Heart left ventricle (tissue), 16 donors: Measurements from ENCODE around the gene PIH1D2. TPM values are rescaled to one million over a fixed set of nuclear protein-coding genes. Genes with fewer than 3 reads are reported as not detected.
A peak's percentile ranks its signal among the peaks of the same experiment; 100 is the strongest.

Experiments
- ATAC-seq, 4 donors: fragments of 200-7000 bp; cut with Tn5 transposase; one replicate each; pipeline ENCODE4 v1.9.1; 2020 to 2022; ENCODE audit warnings: moderate library complexity in 4 of 4, mild to moderate bottlenecking in 3 of 4, moderate number of reproducible peaks in 1 of 4
- DNase-seq, 5 donors: peaks; one replicate each; pipeline ENCODE4 v3.0.0-alpha.2; 2020
- H3K27ac ChIP-seq, 12 donors: fragments of 200-600 bp; sonication (generic) in 4 of 12; one replicate each; pipeline versions ENCODE4 v1.5.0 to v1.8.0; 2016 to 2022; ENCODE audit warnings: mild to moderate bottlenecking in 2 of 12
- H3K27me3 ChIP-seq, 9 donors: fragments of 200-600 bp; sonication (generic) in 2 of 9; one replicate each; pipeline versions ENCODE4 v1.5.1 to v1.8.0; 2016 to 2022; ENCODE audit warnings: mild to moderate bottlenecking in 3 of 9
- H3K36me3 ChIP-seq, 9 donors: fragments of 200-600 bp; sonication (generic) in 2 of 9; one replicate each; pipeline versions ENCODE4 v1.5.0 to v1.8.0; 2018 to 2022; ENCODE audit warnings: mild to moderate bottlenecking in 2 of 9
- H3K4me1 ChIP-seq, 12 donors: fragments of 200-600 bp; sonication (generic) in 4 of 12; one replicate each; pipeline versions ENCODE4 v1.5.0 to v1.8.0; 2016 to 2022; ENCODE audit warnings: mild to moderate bottlenecking in 3 of 12
- H3K4me3 ChIP-seq, 12 donors: fragments of 200-600 bp; sonication (generic) in 4 of 12; one replicate each; pipeline versions ENCODE4 v1.5.0 to v1.8.0; 2017 to 2022; ENCODE audit warnings: mild to moderate bottlenecking in 9 of 12, moderate library complexity in 4 of 12
- H3K9me3 ChIP-seq, 12 donors: fragments of 200-600 bp; sonication (generic) in 4 of 12; one replicate each; pipeline versions ENCODE4 v1.5.0 to v1.8.0; 2016 to 2022; ENCODE audit warnings: mild to moderate bottlenecking in 1 of 12
- POLR2A ChIP-seq, 2 donors: fragments of 450-650 bp; IDR thresholded peaks; one replicate each; pipeline ENCODE4 v1.6.1; 2017; ENCODE audit warnings: antibody characterized with exemption in 2 of 2, mild to moderate bottlenecking in 2 of 2, moderate library complexity in 2 of 2
- WGBS, 4 donors: extraction: QIAGEN DNeasy Blood & Tissue Kit in 2 of 4; methylation state at CpG; one replicate each; pipeline versions ENCODE4 v1.1.5 to v1.1.7; 2013 to 2018; 5-methylcytosine and 5-hydroxymethylcytosine counted together
- intact Hi-C, 10 donors: fragments of 100-400 bp; cut with DNase I; formaldehyde crosslinking; loops; one replicate each; pipeline versions ENCODE4 v1.11.1 to v1.14.2; 2022
- long read RNA-seq, 3 donors: library from polyadenylated mRNA; unstranded; transcript quantifications; one replicate each; pipeline ENCODE4 v2.0.0, GENCODE V29; 2020 to 2021
- polyA plus RNA-seq, 2 donors: library from polyadenylated mRNA; stranded (reverse); fragments of 200-250 nt; gene quantifications; one replicate each; pipeline ENCODE4 v1.2.3, GENCODE V29; 2013
- total RNA-seq, 9 donors: library from RNA; depleted of rRNA in 2 of 9; stranded (reverse); fragments of >200 nt in 2 of 9; fragmentation: NEBNext Ultra II Directional in 3 of 9; extraction: Animal tissue kit (Norgen Biotek cat#: 25700) in 3 of 9; gene quantifications; one replicate each; pipeline versions ENCODE4 v1.1.0 to v1.2.4, GENCODE V29; 2016 to 2023
- TF ChIP-seq, protein P1 (sequence below), 12 donors: fragments of 200-600 bp; sonication (generic) in 4 of 12; IDR thresholded peaks; one replicate each; pipeline versions ENCODE4 v1.5.0 to v1.8.0; 2018 to 2022; ENCODE audit warnings: antibody characterized with exemption in 12 of 12, mild to moderate bottlenecking in 5 of 12
- donor health status: ischemic (EF 13 %, LVEDD 7.1; RV severe dilation, severe dysfunction).
- donor health status: healthy with polysubstance abuse.
- donor health status: DM: no; HTN: yes; CAD: no.
- donor health status: DM: no; HTN: no; CAD: no.
- donor health status: ischemic (EF 25% LVEDD 6.9; RV normal size, moderate dysfunction).
- donor health status: ischemic (EF 25% LVEDD 5.7; RV mildly dilated, moderate dysfunction).
- donor health status: healthy.
- donor health status: DM: yes; HTN: yes; CAD: no.
- donor health status: ischemic (EF 35%, LVEDD 5.7; RV mildly dilated, moderate dysfunction).
- donor health status: nonischemic (EF 11% LVEDD 7.7; RV severe dilation, severe dysfunction).
- donor health status: DM: yes; HTN: yes; CAD: no.
- donor health status: PGD.
- donor health status: ischemic (EF 29% LVEDD 5.4; RV normal size, mild dysfunction).
- donor health status: nonischemic (EF 23%, LVEDD 6.1; RV moderate dilation, normal function).

Gene PIH1D2, protein sequence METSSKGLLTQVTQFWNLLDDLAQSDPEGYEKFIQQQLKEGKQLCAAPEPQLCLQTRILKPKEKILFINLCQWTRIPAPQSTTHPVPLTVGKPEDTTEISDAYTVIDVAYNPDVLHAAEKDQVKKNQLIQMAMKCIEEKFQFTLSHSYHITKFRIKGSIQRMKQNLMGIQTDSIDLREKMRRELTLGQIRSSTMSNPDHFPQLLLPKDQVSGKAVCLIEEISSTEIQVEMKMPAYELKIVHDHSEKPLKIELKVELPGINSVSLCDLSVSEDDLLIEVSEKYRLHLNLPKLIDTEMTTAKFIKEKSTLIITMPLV
- total RNA-seq (1 to 10 TPM; 1.4 to 6.9 (median 2.1) TPM), polyA plus RNA-seq (1 to 10 TPM; 1.4 to 2.4 TPM)
- long read RNA-seq, donor 1, partial matches to known transcripts: 0 of 3 reads
- long read RNA-seq, donor 1, other reads (novel, unspliced or antisense): 2 of 3 reads
- long read RNA-seq, donor 2, partial matches to known transcripts: 0 of 2 reads
- long read RNA-seq, donor 2, other reads (novel, unspliced or antisense): 0 of 2 reads
- long read RNA-seq, donor 3, partial matches to known transcripts: 0 of 2 reads
- long read RNA-seq, donor 3, other reads (novel, unspliced or antisense): 2 of 2 reads

DNA sequence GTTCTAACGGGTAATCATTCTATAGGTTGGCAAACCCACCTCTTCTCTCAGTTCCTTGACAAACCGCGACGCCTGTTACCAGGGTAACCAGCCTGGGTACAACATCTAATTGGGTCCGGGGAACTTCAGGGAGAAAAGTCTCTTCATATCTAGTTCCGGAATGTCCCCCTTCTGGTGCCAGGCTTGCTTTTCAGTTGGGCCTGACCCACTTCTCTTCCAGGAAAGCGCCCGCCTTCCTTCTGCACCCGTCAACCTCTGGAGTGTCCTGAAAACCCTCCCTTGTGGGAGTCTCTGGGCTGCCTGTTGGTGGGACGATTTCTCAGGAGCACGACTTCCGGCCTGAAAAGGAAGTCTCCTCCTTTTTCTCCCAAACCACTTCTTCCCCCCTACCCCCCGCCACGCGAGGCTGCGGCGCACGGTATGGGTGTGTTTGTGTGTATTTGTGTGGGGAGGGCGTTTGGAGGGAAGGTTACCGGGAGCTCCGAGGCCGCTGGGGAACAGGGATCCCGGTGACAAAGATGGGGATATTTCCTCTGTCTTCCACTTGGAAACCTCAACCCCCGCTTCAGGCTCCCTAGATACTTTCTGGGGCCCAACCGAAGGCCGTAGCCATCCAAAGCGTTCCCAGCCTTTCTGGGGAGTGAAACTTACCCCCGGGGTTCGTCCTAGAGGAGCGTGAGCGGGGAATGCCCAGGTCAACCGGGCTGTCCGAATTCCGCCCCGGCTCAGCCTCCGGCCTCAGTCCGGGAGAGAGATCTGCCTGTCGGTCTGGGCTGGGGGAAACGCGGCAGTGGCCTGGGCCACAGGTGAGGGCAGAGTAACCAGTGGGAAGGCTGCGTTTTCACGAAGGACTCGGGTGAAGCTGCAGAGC is at the start of gene PIH1D2, which contains the start of gene NKAPD1:
Gene PIH1D2, minus strand, starts transcription at position 77 of the 871 bp plus-strand sequence. CDS start 843 bp downstream, outside the sequence.
Gene NKAPD1, plus strand, starts transcription at position 359 of the 871 bp plus-strand sequence. CDS start 1,276 bp downstream, outside the sequence.
- Histone ChIP-seq H3K9me3 (no peaks in the 10 kb centered on the region), H3K4me3 (peak within 1 kb of the TSS; percentile 46 to 96 (median 80)), H3K4me1 (peaks cover 0 to 25% (median 17%) of the 10 kb centered on the region in 12 donors), H3K27me3 (no peaks in the 10 kb centered on the region), H3K36me3 (peaks cover 0 to 40% (median 37%) of the 10 kb centered on the region in 9 donors), H3K27ac (peak within 1 kb of the TSS; percentile 82 to 95 (median 88))
- DNase-seq (peak; percentile 73 to 79 (median 76)), ATAC-seq (peak; percentile 83 to 94 (median 94))
- WGBS, 4 donors: 0 to 1% (median 0%) methylated on average over 36 to 43 of the region's 43 CpGs
- peak in 1 of 2 donors; percentile 36 for TF ChIP-seq POLR2A (IDR thresholded peaks at IDR 0.05)
- TF ChIP-seq, protein P1, sequence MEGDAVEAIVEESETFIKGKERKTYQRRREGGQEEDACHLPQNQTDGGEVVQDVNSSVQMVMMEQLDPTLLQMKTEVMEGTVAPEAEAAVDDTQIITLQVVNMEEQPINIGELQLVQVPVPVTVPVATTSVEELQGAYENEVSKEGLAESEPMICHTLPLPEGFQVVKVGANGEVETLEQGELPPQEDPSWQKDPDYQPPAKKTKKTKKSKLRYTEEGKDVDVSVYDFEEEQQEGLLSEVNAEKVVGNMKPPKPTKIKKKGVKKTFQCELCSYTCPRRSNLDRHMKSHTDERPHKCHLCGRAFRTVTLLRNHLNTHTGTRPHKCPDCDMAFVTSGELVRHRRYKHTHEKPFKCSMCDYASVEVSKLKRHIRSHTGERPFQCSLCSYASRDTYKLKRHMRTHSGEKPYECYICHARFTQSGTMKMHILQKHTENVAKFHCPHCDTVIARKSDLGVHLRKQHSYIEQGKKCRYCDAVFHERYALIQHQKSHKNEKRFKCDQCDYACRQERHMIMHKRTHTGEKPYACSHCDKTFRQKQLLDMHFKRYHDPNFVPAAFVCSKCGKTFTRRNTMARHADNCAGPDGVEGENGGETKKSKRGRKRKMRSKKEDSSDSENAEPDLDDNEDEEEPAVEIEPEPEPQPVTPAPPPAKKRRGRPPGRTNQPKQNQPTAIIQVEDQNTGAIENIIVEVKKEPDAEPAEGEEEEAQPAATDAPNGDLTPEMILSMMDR (IDR thresholded peaks at IDR 0.05): peak in 1 of 12 donors; percentile 13
- intact Hi-C loops: loop anchor here in 3 of 10 donors (1.0 to 10.0 kb wide), 4 partner anchors 12 to 142 kb away; partner anchors contain the start of genes DIXDC1 (in 1 of the 3), DLAT (in 1 of the 3), SDHD (in 1 of the 3) and TIMM8B (in 1 of the 3)

DNA sequence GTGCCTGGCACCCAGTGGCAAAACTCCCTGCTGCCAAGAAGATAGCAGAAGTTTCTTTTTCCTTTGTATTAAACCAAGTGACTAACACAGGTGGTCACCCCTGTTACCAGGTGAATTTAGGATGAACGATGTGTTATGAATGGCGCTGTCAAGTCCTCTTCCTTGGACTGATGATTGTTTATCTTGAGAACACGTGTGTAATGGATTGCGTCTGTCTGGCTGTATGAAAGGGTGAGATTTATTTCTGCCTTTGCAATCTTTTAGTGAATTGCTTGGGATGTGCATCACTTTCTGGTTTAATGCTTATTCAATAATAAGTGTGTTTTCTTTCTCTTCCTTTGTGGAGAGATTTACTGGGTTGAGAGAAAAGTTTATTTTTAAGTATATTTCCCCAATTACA is 49.3 kb upstream of the PIH1D2 start:
- no peaks in the 10 kb centered on the region for H3K27me3 ChIP-seq
- H3K9me3 ChIP-seq: no peaks in the 10 kb centered on the region
- ATAC-seq (no peak), DNase-seq (no peak)
- 67 to 78% (median 75%) methylated on average over 4 of the region's 4 CpGs for WGBS, 4 donors
- no peak overlapping the region for H3K4me3 ChIP-seq
- no peak overlapping the region for H3K27ac ChIP-seq
- intact Hi-C loops: no loop called here
- peaks cover 0 to 13% (median 0%) of the 10 kb centered on the region in 12 donors for H3K4me1 ChIP-seq
- TF ChIP-seq POLR2A (IDR thresholded peaks at IDR 0.05): no peak
- TF ChIP-seq, protein P1 (IDR thresholded peaks at IDR 0.05): no peak
- H3K36me3 ChIP-seq: peaks cover 0 to 7% (median 0%) of the 10 kb centered on the region in 9 donors

DNA sequence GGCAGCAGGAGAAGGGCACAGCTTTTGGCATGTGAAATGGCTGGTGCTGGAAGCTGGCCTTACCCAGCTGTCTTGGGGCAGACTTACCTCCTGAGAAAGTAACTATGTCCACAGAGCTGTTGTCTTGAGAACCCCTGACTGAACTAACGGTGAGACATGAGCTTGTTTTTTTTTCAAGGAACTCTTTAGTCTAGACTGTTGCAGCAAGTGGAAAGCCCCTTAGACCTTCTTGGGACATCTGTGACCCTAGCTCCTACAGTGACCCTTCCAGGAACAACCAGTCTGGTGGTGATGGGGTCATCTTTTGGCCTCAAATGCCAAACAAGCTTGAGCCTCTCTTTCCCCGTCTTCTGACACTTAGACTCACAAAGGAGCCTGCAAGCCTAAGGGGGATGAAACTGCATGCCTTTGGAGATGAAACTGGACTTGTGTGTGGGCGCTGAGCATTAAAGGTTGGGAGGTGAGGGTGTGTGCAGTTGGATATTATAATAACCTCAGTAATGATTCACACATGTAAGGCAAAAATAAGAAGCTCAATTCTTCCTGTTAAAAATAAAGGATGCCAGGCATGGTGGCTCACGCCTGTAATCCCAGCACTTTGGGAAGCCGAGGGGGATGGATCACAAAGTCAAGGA is 48.3 kb upstream of the PIH1D2 start:
- Histone ChIP-seq H3K4me3 (no peak overlapping the region), H3K27ac (no peak overlapping the region), H3K9me3 (no peaks in the 10 kb centered on the region), H3K4me1 (peaks cover 0 to 13% (median 0%) of the 10 kb centered on the region in 12 donors), H3K36me3 (peaks cover 0 to 7% (median 0%) of the 10 kb centered on the region in 9 donors), H3K27me3 (no peaks in the 10 kb centered on the region)
- 87 to 95% (median 94%) methylated on average over 5 of the region's 5 CpGs for WGBS, 4 donors
- intact Hi-C loops: no loop called here
- DNase-seq (no peak), ATAC-seq (no peak)
- TF ChIP-seq POLR2A (IDR thresholded peaks at IDR 0.05): no peak
- TF ChIP-seq, protein P1 (IDR thresholded peaks at IDR 0.05): no peak
